Measurements from ENCODE around the gene KANSL1.

The KANSL1 gene

DNA sequence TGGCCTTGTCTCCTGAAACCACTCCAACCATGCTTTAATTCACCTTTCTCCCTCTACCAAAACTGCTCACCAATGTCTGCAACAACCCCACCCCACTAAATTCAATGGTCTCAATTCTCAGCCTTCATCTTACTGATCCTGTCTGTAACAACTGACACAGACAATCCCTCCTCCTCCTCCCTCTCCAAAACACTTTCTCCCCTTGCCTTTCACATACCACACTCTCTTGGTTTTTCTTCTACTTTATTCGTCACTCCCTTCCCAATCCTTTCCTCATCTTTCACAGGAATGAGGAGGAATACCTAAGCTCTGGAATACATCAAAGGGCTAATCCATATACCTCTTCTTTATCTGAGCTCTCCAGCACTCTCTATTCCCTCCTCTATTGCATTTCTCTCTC lies 128.8 kb downstream of the KANSL1 start:
- Histone ChIP-seq H3K4me1 (ENCODE audit: control insufficient read depth, insufficient read depth, low read length, poor library complexity, severe bottlenecking) (no peaks in the 10 kb centered on the region), H3K9me3 (ENCODE audit: control insufficient read depth, low read length) (no peaks in the 10 kb centered on the region), H3K4me3 (ENCODE audit: insufficient read depth, low read depth, low read length, poor library complexity, severe bottlenecking) (no peak overlapping the region), H3K27ac (ENCODE audit: insufficient read depth, low read length, poor library complexity, severe bottlenecking) (no peak overlapping the region), H3K36me3 (ENCODE audit: control insufficient read depth, insufficient read depth, low read length) (peaks cover 38% of the 10 kb centered on the region), H3K27me3 (replicated peaks; ENCODE audit: control insufficient read depth, insufficient read depth, low read length, poor library complexity, severe bottlenecking) (no peaks in the 10 kb centered on the region)
- DNase-seq = no peak

DNA sequence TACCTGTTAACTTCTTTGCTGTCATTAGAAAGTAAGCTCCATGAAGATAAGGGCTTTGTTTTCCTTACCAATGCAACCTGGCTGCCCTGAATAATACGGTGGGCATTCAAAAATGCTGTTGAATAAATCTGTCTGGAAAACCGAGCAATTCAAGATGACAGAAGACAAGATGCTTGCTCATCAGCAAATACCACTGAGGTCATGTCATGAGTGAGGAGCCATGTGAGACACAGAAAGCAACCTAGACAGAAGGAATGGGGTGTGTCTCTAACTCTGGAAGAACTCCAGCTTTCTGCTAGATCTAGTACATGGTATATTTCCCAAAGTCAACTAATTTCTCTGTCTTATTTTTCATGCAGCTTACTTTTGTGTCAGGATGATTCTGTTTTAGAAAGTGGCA lies 130.0 kb downstream of the KANSL1 start:
- H3K27me3 ChIP-seq (replicated peaks; ENCODE audit: control insufficient read depth, insufficient read depth, low read length, poor library complexity, severe bottlenecking) = no peaks in the 10 kb centered on the region
- no peak overlapping the region for H3K4me3 ChIP-seq (ENCODE audit: insufficient read depth, low read depth, low read length, poor library complexity, severe bottlenecking)
- H3K36me3 ChIP-seq (ENCODE audit: control insufficient read depth, insufficient read depth, low read length) = peaks cover 38% of the 10 kb centered on the region
- no peaks in the 10 kb centered on the region for H3K4me1 ChIP-seq (ENCODE audit: control insufficient read depth, insufficient read depth, low read length, poor library complexity, severe bottlenecking)
- no peak overlapping the region for H3K27ac ChIP-seq (ENCODE audit: insufficient read depth, low read length, poor library complexity, severe bottlenecking)
- no peak for DNase-seq
- H3K9me3 ChIP-seq (ENCODE audit: control insufficient read depth, low read length) = no peaks in the 10 kb centered on the region

DNA sequence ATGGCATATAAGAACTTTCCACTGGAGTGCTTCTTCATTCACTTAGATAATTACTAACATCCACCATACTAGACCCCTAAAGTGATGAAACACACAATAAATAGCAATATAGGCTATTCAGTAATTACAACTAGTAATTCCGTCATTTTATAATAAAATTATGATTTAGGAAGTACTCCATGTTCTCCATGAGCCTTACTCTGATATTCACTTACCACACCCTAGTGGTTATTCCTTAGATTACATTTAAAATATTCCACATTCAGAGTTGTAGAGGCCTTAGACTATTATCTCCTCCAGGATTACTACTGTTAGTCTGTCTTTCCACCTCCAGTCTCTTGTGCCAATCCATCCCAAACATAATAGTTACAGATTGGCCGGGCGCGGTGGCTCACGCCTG lies 131.8 kb downstream of the KANSL1 start:
- no peak for DNase-seq
- no peaks in the 10 kb centered on the region for H3K9me3 ChIP-seq (ENCODE audit: control insufficient read depth, low read length)
- H3K4me1 ChIP-seq (ENCODE audit: control insufficient read depth, insufficient read depth, low read length, poor library complexity, severe bottlenecking) = no peaks in the 10 kb centered on the region
- no peak overlapping the region for H3K4me3 ChIP-seq (ENCODE audit: insufficient read depth, low read depth, low read length, poor library complexity, severe bottlenecking)
- no peaks in the 10 kb centered on the region for H3K27me3 ChIP-seq (replicated peaks; ENCODE audit: control insufficient read depth, insufficient read depth, low read length, poor library complexity, severe bottlenecking)
- no peak overlapping the region for H3K27ac ChIP-seq (ENCODE audit: insufficient read depth, low read length, poor library complexity, severe bottlenecking)
- peaks cover 42% of the 10 kb centered on the region for H3K36me3 ChIP-seq (ENCODE audit: control insufficient read depth, insufficient read depth, low read length)

DNA sequence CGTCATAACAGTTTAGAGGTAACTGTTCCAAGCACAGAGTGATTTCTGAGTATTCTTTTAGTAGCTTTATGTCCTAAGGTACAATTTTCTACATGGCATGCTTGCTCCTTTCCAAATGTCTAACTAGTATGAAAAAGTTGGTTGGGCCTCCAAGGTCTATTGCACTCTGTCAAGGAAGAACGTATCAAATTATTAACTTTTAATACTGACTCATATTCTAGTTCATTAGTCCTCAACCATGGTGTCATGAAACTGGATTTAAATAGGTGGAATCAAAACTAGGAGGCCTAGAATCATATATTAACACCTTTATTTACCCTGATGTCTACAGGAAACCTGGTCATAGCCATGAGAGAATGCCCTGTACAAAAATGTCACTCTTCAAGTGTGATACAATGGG lies 132.8 kb downstream of the KANSL1 start:
- Histone ChIP-seq H3K27me3 (replicated peaks; ENCODE audit: control insufficient read depth, insufficient read depth, low read length, poor library complexity, severe bottlenecking) (no peaks in the 10 kb centered on the region), H3K9me3 (ENCODE audit: control insufficient read depth, low read length) (no peaks in the 10 kb centered on the region), H3K36me3 (ENCODE audit: control insufficient read depth, insufficient read depth, low read length) (peaks cover 33% of the 10 kb centered on the region), H3K27ac (ENCODE audit: insufficient read depth, low read length, poor library complexity, severe bottlenecking) (no peak overlapping the region), H3K4me3 (ENCODE audit: insufficient read depth, low read depth, low read length, poor library complexity, severe bottlenecking) (no peak overlapping the region), H3K4me1 (ENCODE audit: control insufficient read depth, insufficient read depth, low read length, poor library complexity, severe bottlenecking) (no peaks in the 10 kb centered on the region)
- DNase-seq = no peak

DNA sequence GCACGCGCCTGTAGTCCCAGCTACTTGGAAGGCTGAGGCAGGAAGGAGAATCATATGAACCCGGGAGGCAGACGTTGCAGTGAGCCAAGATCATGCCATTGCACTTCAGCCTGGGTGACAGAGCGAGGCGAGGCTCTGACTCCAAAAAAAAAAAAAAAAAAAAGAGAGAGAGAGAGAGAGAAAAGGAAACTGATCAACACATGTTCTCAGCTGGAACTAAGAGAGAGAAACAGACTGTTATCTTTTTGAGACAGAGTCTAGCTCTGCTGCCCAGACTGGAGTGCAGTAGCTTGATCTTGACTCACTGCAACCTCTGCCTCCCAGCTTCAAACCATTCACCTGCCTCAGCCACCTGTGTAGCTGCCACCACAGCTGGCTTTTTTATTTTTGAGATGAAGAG lies 133.7 kb downstream of the KANSL1 start:
- Histone ChIP-seq H3K4me1 (ENCODE audit: control insufficient read depth, insufficient read depth, low read length, poor library complexity, severe bottlenecking) (no peaks in the 10 kb centered on the region), H3K27ac (ENCODE audit: insufficient read depth, low read length, poor library complexity, severe bottlenecking) (no peak overlapping the region), H3K27me3 (replicated peaks; ENCODE audit: control insufficient read depth, insufficient read depth, low read length, poor library complexity, severe bottlenecking) (no peaks in the 10 kb centered on the region), H3K4me3 (ENCODE audit: insufficient read depth, low read depth, low read length, poor library complexity, severe bottlenecking) (no peak overlapping the region), H3K36me3 (ENCODE audit: control insufficient read depth, insufficient read depth, low read length) (peaks cover 29% of the 10 kb centered on the region), H3K9me3 (ENCODE audit: control insufficient read depth, low read length) (no peaks in the 10 kb centered on the region)
- no peak for DNase-seq

DNA sequence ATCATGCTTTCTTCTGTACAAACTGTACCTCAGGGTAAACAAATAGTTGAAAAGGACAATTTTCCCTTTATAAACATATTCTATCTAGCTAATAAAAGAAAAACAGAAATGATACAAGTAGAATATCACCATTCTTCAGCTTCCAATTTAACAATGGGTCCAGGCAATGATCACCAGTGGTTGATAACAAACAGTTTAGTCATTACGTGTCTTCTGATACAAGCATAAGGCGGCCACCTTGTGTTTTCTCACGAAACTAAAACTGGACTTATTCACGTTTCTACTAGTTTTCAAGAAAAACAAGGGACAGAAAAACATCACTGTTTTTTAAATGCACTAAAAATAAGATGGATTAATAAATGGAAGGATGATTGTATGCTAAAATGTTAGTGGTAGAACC lies 135.9 kb downstream of the KANSL1 start:
- no peak overlapping the region for H3K27ac ChIP-seq (ENCODE audit: insufficient read depth, low read length, poor library complexity, severe bottlenecking)
- no peaks in the 10 kb centered on the region for H3K4me1 ChIP-seq (ENCODE audit: control insufficient read depth, insufficient read depth, low read length, poor library complexity, severe bottlenecking)
- H3K27me3 ChIP-seq (replicated peaks; ENCODE audit: control insufficient read depth, insufficient read depth, low read length, poor library complexity, severe bottlenecking) = no peaks in the 10 kb centered on the region
- H3K4me3 ChIP-seq (ENCODE audit: insufficient read depth, low read depth, low read length, poor library complexity, severe bottlenecking) = no peak overlapping the region
- H3K36me3 ChIP-seq (ENCODE audit: control insufficient read depth, insufficient read depth, low read length) = peaks cover 21% of the 10 kb centered on the region
- DNase-seq = no peak
- no peaks in the 10 kb centered on the region for H3K9me3 ChIP-seq (ENCODE audit: control insufficient read depth, low read length)

DNA sequence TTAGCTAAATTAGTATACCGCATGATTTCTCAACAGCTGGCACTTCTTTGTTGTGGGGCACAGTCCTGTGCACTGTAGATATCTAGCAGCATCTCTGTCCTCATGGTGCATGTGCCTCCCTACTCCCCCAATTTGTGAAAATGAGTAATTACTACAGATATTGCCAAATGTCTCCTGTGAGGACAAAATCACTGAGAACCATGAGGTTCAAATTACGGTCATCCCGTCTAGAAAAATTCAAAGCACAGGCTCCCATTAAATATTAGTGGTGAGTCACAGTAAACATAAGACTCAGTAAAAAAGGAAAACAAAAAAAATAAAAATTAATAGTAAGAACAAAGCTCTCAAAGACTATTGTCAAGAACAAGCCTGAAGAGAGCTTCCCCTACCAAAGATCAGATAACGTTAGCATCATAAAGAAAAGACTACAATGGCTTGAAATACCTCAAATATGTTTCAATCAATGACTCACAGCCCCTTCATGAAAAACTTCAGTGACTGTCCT lies 136.4 kb downstream of the KANSL1 start:
- no peaks in the 10 kb centered on the region for H3K4me1 ChIP-seq (ENCODE audit: control insufficient read depth, insufficient read depth, low read length, poor library complexity, severe bottlenecking)
- no peak overlapping the region for H3K4me3 ChIP-seq (ENCODE audit: insufficient read depth, low read depth, low read length, poor library complexity, severe bottlenecking)
- no peak overlapping the region for H3K27ac ChIP-seq (ENCODE audit: insufficient read depth, low read length, poor library complexity, severe bottlenecking)
- no peaks in the 10 kb centered on the region for H3K27me3 ChIP-seq (replicated peaks; ENCODE audit: control insufficient read depth, insufficient read depth, low read length, poor library complexity, severe bottlenecking)
- no peak for DNase-seq
- H3K36me3 ChIP-seq (ENCODE audit: control insufficient read depth, insufficient read depth, low read length) = peaks cover 21% of the 10 kb centered on the region
- H3K9me3 ChIP-seq (ENCODE audit: control insufficient read depth, low read length) = no peaks in the 10 kb centered on the region

DNA sequence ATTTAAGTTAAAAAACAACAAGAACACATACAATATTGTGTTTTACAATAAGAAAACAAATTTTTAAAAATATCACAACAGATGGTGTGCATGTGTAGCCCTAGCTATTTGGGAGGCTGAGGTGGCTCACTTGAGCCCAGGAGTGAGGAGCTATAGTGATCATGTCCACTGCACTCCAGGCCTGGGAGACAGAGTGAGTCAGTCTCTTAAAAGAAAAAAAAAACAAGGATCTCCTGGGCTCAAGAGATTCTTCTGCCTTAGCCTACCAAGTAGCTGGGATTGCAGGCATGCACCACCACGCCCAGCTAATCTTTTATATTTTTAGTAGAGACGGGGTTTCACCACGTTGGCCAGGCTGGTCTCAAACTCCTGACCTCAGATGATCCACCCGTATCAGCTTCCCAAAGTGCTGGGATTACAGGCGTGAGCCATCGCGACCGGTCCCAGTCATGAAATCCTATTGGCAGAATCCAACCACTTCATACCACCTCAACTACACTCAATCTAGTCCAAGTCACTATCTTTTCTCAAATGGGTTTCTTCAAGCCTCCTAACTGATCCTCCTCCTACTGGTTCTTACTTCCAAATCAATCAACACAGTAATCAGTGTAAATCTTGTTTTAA lies 139.2 kb downstream of the KANSL1 start:
- no peak for DNase-seq
- peaks cover 44% of the 10 kb centered on the region for H3K36me3 ChIP-seq (ENCODE audit: control insufficient read depth, insufficient read depth, low read length)
- no peak overlapping the region for H3K4me3 ChIP-seq (ENCODE audit: insufficient read depth, low read depth, low read length, poor library complexity, severe bottlenecking)
- no peaks in the 10 kb centered on the region for H3K4me1 ChIP-seq (ENCODE audit: control insufficient read depth, insufficient read depth, low read length, poor library complexity, severe bottlenecking)
- H3K9me3 ChIP-seq (ENCODE audit: control insufficient read depth, low read length) = no peaks in the 10 kb centered on the region
- H3K27me3 ChIP-seq (replicated peaks; ENCODE audit: control insufficient read depth, insufficient read depth, low read length, poor library complexity, severe bottlenecking) = no peaks in the 10 kb centered on the region
- H3K27ac ChIP-seq (ENCODE audit: insufficient read depth, low read length, poor library complexity, severe bottlenecking) = no peak overlapping the region

DNA sequence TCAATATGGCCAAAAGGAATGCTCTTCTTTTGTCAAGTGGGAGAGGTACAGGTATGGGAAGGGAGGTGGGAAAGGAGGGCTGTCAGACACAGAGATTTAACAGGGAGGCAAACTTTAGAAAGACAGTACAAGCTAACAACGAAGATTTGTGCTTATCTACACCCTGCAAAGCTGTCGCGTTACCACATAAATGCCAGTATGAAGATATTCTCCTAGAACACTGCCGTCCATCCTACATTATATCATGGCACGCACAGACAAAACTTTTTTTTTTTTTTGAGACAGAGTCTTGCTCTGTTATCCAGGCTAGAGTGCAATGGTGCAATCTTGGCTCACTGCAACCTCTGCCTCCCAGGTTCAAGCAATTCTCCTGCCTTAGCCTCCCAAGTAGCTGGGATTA lies 143.6 kb downstream of the KANSL1 start:
- Histone ChIP-seq H3K9me3 (ENCODE audit: control insufficient read depth, low read length) (no peaks in the 10 kb centered on the region), H3K27ac (ENCODE audit: insufficient read depth, low read length, poor library complexity, severe bottlenecking) (no peak overlapping the region), H3K4me1 (ENCODE audit: control insufficient read depth, insufficient read depth, low read length, poor library complexity, severe bottlenecking) (no peaks in the 10 kb centered on the region), H3K4me3 (ENCODE audit: insufficient read depth, low read depth, low read length, poor library complexity, severe bottlenecking) (no peak overlapping the region), H3K27me3 (replicated peaks; ENCODE audit: control insufficient read depth, insufficient read depth, low read length, poor library complexity, severe bottlenecking) (no peaks in the 10 kb centered on the region), H3K36me3 (ENCODE audit: control insufficient read depth, insufficient read depth, low read length) (peaks cover 65% of the 10 kb centered on the region)
- DNase-seq = no peak

DNA sequence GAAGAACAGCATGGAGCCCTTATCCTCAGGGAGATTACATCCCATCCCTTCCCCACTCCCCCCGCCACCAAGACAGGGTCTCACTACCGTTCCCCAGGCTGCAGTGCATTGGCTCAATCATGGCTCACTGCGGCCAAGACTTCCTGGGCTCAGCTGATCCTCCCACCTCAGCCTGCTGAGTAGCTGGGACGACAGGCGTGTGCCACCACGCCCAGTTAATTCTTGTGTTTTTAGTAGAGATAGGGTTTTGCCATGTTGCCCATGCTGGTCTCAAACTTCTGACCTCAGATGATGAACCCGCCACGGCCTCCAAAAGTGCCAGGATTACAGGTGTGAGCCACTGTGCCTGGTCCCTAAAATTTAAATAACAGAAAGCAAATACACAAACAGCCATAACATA lies 145.4 kb downstream of the KANSL1 start:
- Histone ChIP-seq H3K27me3 (replicated peaks; ENCODE audit: control insufficient read depth, insufficient read depth, low read length, poor library complexity, severe bottlenecking) (no peaks in the 10 kb centered on the region), H3K36me3 (ENCODE audit: control insufficient read depth, insufficient read depth, low read length) (peaks cover 68% of the 10 kb centered on the region), H3K4me1 (ENCODE audit: control insufficient read depth, insufficient read depth, low read length, poor library complexity, severe bottlenecking) (no peaks in the 10 kb centered on the region), H3K27ac (ENCODE audit: insufficient read depth, low read length, poor library complexity, severe bottlenecking) (no peak overlapping the region), H3K4me3 (ENCODE audit: insufficient read depth, low read depth, low read length, poor library complexity, severe bottlenecking) (no peak overlapping the region), H3K9me3 (ENCODE audit: control insufficient read depth, low read length) (no peaks in the 10 kb centered on the region)
- DNase-seq = no peak

All from effector memory CD4-positive, alpha-beta T cell (primary cell).